ENCODE data around the gene PIF1.

Gene PIF1

DNA sequence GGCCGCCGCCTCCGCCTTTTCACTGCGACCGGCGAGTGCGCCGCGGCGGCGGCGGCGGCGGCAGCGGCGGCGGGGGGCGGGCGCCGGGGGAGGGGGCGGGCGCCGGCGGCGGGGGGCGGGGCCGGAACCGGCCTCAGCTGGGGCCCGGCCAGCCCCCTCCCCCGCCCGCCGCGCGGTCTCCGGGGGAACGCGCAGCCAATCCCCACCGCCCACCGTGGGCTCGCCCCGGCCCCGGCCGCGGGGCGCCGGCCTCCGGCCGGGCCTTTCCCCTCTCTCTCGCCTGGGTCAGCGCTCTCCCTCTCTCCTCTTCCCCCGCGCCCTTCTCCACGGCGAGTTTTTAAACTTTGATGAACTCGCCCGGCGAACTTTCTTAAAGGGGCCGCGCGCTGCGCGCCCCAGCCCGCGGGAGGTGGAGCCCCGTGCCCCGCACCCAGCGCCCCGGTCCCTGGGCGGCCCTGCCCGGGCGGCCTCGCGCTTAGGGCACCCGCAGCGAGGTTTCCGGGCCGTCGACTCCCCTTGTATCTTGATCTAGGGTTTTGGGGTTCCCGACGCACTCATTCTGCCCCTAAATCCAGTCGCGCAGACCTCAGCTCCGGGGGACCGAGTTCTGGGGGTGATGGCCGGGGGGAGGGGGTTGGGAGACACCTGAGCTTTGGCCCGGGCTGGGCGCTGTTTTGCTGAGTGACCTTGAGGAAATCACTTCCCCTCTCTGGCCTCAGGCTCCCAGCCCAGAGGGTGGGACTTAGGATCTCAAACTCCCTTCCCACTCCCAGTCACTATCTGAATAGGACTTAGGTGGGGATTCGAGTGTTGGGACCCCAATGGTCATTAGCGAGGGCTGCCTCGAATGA lies 49.7 kb downstream of the PIF1 start, which contains the start of gene RBPMS2:
TSS of gene RBPMS2 (minus strand) at position 39 of the 851 bp plus-strand sequence. CDS start 270 bp downstream, outside the sequence.
- no peak for DNase-seq (ENCODE audit: low read depth)

DNA sequence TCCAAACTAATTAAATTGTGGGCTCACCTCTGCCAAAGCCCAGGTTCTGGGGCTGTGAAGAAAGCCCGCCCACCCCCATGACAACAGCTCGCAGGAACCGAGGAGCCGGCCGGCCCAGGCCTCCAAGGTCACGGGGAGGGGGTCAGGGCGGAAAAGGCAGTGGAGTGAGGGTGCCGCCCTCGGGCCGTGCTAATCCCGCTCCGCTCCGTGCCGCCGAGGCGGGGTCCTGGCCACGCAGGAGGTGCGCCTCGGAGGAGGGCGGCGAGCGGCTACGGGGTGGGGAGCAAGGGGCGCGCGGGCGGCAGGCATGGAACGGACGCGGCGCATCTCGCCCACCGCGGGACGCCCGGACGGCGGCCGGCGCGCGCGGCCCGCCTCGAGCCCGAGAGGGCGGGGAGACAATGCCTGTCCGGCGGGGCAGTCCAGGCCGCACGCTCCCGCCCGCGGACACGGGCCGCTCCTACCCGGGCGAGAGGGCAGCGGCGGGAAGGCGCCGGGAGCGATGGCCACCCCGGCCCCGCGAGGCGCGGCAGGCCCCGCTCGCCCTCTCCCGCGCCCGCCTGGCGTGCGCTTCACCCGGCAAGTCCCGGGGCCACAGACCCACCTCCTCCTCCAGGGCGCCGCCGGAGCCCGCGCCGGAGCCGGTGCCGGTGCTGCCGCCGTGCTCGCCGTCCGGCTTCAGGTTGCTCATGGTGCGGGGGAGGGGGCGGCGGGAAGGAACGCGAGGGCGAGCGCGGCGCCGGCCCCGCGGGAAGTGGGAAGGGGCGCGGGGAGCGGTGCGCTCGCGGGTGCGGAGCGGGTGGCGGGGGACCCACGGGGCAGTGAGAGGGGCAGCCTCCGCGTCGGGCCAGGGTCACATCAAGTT lies 50.6 kb downstream of the PIF1 start:
- no peak for DNase-seq (ENCODE audit: low read depth)

DNA sequence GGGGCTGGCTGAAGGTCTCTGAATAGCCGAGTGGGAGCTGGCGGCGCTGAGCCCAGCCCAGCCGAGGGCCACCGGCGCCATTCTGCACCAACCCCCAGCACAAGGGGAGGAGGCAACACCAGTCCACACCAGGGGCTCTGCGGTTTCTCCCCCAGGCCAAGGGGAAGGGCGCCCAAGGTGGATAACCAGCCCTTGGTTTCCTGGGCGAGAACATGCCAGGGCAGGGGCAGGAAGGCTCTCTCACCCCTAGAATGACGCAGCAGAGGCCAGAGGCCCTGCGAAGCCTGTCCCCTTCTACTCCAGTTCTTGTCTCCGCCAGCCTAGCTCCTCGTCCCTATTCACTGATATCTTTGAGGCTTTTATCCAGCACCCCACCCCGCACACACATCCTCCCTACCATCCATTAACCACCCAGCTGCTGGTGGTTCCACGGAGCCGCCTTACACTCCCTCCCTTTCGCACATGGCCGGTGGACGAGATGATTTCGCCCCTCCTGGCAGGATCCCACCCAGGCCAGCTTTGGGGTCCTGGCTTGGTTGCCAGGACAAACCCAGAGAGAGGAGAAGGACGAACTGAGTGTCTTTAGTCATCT lies 51.3 kb downstream of the PIF1 start:
- DNase-seq (ENCODE audit: low read depth) = no peak

DNA sequence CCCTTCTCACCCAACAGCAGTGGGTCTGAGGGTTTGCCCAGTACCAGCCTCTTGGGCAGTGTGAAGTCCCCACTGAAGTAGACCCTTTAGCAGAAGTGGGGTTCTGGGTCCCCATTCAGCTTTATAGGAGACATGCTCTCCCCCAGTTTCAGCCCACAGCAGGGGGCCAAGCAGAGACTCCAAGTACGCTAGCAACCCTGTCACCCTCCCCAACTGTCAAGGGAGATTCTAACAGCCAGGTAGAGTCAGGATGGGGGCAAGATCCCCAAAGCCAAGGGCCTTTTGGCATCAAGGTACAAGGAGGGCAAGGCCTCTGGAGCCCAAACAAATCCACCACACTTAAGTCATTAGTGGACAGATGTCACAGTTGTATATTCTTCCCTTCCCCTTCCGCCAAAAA lies 51.8 kb downstream of the PIF1 start:
- no peak for DNase-seq (ENCODE audit: low read depth)

DNA sequence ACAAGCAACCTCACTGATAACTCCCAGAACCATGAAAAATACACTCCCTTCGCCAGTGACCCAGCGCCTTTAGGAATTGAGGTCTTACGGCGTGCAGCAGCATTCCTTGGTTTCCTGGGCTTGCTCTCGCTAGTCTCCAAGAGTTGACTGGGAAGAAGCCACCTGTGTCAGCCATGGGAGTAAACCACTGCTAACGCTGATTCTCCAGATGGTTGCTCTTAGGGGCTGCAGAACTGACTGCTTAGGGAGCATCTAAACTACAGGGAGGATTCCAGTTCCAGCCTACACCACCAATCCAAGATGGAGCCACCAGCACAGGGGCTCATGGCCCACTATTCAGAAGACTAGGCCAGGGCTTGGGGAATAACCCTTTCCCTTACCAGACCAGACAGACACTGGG lies 52.5 kb downstream of the PIF1 start:
- no peak for DNase-seq (ENCODE audit: low read depth)

DNA sequence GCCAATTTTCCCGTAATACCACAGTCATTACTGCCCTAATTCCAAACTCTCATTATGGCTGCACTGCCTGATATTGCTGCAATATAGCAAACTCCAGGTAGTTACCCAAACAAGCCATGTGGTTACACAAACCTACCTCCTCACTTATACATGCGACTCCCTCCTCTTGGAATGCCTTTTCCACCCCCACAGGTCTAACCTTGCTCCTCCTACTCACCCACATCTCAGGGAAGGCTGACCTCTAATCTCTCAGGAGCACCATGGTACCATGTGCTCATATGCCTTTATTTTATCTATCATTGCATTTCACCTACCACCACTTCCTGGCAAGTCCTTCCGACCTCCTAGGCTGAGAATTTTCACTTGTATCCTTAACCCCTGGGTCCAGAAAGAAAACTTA lies 53.0 kb downstream of the PIF1 start:
- DNase-seq (ENCODE audit: low read depth) = no peak

DNA sequence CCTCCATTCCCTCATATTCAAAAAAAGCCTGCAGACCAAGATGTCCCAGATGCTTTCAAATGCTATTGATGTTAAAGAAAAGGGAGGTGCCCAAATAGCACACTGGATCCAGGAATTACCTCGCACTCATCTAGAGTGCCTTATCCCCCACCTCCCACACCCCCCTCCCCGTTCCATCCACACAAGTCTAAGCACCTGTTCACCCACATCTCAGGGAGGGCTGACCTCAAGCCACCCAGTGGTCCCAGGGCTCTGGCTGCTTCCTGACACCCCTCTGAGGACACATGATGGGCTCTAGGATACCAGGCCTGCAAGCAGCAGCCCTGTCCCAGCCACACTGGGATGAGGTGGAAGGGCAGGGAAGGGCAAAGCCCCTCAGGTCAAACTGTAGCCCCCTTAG lies 54.8 kb downstream of the PIF1 start:
- DNase-seq (ENCODE audit: low read depth) = no peak

DNA sequence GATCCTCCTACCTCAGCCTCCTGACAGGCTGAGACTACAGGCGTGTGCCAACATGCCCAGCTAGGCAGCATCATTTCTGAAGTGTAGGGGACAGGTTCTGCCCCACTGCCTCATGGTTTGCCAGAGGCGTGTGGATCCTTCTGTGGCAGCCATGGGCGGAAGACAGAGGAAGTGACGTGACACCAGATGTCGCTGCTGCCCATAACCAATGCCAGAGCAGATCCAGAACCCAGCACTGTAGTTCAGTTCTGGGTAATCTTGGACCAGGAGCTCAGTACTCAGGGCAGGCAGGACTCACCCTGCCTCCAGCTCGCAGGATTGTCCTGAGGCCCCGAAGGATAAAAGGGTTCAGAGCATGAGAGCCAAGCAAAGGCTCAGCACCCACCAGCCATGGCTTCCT lies 58.2 kb downstream of the PIF1 start:
- DNase-seq (ENCODE audit: low read depth) = no peak

DNA sequence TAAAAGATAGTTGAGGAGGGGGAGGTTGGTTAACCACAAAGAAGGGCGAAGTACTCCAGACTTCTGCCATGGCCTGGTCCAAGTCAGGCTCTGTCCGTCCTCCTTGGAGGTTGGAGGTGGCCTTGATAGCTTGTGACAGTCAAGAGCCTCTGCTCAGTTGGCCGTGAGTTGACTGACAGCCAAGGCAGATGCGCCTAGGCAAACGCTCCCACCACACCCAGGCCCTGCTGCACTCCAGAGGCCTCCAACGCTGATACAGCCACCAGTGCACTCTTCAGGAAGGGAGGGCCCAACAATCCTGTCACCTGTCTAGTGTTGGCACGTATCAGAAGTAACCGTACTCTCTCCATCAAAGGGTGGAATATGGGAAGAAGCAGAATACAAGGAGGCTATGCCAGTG lies 59.4 kb downstream of the PIF1 start:
- DNase-seq (ENCODE audit: low read depth) = no peak
